SK-N-SH (cell line): Measurements from ENCODE around the gene GRAMD2A.

Source experiments
- EP300 ChIP-seq, 2 experiments: IDR thresholded peaks; 2 replicates each; pipeline versions ENCODE4 v1.4.0 to v1.6.1; 2012; ENCODE audit warnings: borderline replicate concordance in 1 of 2, low read depth in 1 of 2, low read length in 1 of 2
- GABPA ChIP-seq: IDR thresholded peaks from 2 replicates; pipeline ENCODE4 v1.4.0; 2012; ENCODE audit warnings: low read depth, mild to moderate bottlenecking
- NFIC ChIP-seq: IDR thresholded peaks from 2 replicates; pipeline ENCODE4 v1.4.0; 2012; ENCODE audit warnings: borderline replicate concordance
- RAD21 ChIP-seq: IDR thresholded peaks from 2 replicates; pipeline ENCODE4 v1.6.1; 2012; ENCODE audit warnings: mild to moderate bottlenecking, low read length
- RXRA ChIP-seq: IDR thresholded peaks from 2 replicates; pipeline ENCODE4 v1.4.0; 2012; ENCODE audit warnings: low read depth, mild to moderate bottlenecking, borderline replicate concordance
- SMC3 ChIP-seq: IDR thresholded peaks from 2 replicates; pipeline ENCODE4 v1.6.1; 2012; ENCODE audit warnings: low read depth, low read length, improper control_type of control experiment
- TF ChIP-seq, protein P1 (sequence below): IDR thresholded peaks from 2 replicates; pipeline ENCODE4 v1.4.0; 2012; ENCODE audit warnings: low read depth, borderline replicate concordance
- TF ChIP-seq, protein P2 (sequence below): fragments of 200-600 bp; sonication (generic); IDR thresholded peaks from 2 replicates; pipeline ENCODE4 v1.6.1; 2017; ENCODE audit warnings: antibody characterized with exemption, mild to moderate bottlenecking, moderate library complexity
- TF ChIP-seq, protein P3 (sequence below): IDR thresholded peaks from 2 replicates; pipeline ENCODE4 v1.4.0; 2012; ENCODE audit warnings: low read depth

DNA sequence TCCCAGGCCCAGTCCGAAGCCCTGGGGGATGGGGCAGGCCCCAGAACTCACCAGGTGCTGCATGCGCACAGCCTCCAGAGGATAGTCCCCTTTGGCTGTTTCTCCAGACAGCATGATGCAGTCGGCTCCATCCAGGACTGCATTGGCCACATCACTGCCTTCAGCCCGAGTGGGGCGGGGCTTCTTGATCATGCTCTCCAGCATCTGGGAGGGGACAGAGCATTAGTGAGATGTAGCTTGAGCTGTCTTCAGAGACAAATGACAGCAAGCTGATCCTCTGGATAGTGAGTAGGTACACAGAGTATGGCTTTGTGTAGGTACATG, 9.1 kb upstream of the GRAMD2A start:
- TF ChIP-seq GABPA (no peak), RAD21 (no peak), EP300 (IDR thresholded peaks at IDR 0.05; ENCODE audit: borderline replicate concordance in 1 of 2, low read depth in 1 of 2, low read length in 1 of 2) (no peak), NFIC (no peak), SMC3 (no peak), RXRA (no peak)
- TF ChIP-seq, protein P1, sequence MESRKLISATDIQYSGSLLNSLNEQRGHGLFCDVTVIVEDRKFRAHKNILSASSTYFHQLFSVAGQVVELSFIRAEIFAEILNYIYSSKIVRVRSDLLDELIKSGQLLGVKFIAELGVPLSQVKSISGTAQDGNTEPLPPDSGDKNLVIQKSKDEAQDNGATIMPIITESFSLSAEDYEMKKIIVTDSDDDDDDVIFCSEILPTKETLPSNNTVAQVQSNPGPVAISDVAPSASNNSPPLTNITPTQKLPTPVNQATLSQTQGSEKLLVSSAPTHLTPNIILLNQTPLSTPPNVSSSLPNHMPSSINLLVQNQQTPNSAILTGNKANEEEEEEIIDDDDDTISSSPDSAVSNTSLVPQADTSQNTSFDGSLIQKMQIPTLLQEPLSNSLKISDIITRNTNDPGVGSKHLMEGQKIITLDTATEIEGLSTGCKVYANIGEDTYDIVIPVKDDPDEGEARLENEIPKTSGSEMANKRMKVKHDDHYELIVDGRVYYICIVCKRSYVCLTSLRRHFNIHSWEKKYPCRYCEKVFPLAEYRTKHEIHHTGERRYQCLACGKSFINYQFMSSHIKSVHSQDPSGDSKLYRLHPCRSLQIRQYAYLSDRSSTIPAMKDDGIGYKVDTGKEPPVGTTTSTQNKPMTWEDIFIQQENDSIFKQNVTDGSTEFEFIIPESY: no peak
- TF ChIP-seq, protein P2, sequence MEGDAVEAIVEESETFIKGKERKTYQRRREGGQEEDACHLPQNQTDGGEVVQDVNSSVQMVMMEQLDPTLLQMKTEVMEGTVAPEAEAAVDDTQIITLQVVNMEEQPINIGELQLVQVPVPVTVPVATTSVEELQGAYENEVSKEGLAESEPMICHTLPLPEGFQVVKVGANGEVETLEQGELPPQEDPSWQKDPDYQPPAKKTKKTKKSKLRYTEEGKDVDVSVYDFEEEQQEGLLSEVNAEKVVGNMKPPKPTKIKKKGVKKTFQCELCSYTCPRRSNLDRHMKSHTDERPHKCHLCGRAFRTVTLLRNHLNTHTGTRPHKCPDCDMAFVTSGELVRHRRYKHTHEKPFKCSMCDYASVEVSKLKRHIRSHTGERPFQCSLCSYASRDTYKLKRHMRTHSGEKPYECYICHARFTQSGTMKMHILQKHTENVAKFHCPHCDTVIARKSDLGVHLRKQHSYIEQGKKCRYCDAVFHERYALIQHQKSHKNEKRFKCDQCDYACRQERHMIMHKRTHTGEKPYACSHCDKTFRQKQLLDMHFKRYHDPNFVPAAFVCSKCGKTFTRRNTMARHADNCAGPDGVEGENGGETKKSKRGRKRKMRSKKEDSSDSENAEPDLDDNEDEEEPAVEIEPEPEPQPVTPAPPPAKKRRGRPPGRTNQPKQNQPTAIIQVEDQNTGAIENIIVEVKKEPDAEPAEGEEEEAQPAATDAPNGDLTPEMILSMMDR: no peak
- TF ChIP-seq, protein P3, sequence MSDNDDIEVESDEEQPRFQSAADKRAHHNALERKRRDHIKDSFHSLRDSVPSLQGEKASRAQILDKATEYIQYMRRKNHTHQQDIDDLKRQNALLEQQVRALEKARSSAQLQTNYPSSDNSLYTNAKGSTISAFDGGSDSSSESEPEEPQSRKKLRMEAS: no peak
